Trophoblast cell (in vitro differentiated cells and primary cell): ENCODE data around the gene AUTS2.

Source experiments
- DNase-seq, 2 donors: peaks; one replicate each; pipeline ENCODE4 v3.0.0-alpha.2; 2016
- H2AFZ ChIP-seq: 2 replicates; pipeline ENCODE4 v1.6.1; 2013; ENCODE audit warnings: low read length, moderate library complexity, mild to moderate bottlenecking; ENCODE audit not compliant: insufficient read depth, poor library complexity
- H2AK5ac ChIP-seq: 2 replicates; pipeline ENCODE4 v1.6.1; 2013; ENCODE audit warnings: mild to moderate bottlenecking, low read length
- H2BK120ac ChIP-seq: 2 replicates; pipeline ENCODE4 v1.6.1; 2013; ENCODE audit warnings: low read length, mild to moderate bottlenecking, moderate library complexity; ENCODE audit not compliant: insufficient read depth, poor library complexity
- H2BK12ac ChIP-seq: 2 replicates; pipeline ENCODE4 v1.6.1; 2013; ENCODE audit warnings: mild to moderate bottlenecking, low read length, moderate library complexity
- H2BK5ac ChIP-seq: 2 replicates; pipeline ENCODE4 v1.6.1; 2013; ENCODE audit warnings: low read length, low read depth, moderate library complexity, mild to moderate bottlenecking; ENCODE audit not compliant: poor library complexity
- H3K14ac ChIP-seq: 2 replicates; pipeline ENCODE4 v1.6.1; 2013; ENCODE audit warnings: mild to moderate bottlenecking, low read length
- H3K18ac ChIP-seq: 2 replicates; pipeline ENCODE4 v1.6.1; 2013; ENCODE audit warnings: mild to moderate bottlenecking, low read length
- H3K23ac ChIP-seq: 2 replicates; pipeline ENCODE4 v1.6.1; 2013; ENCODE audit warnings: low read length
- H3K27ac ChIP-seq: 2 replicates; pipeline ENCODE4 v1.5.1; 2013; ENCODE audit warnings: low read depth, mild to moderate bottlenecking, inconsistent platforms, low read length, moderate library complexity
- H3K27me3 ChIP-seq: 2 replicates; pipeline ENCODE4 v1.6.1; 2013; ENCODE audit warnings: inconsistent platforms, mild to moderate bottlenecking, low read length, moderate library complexity; ENCODE audit not compliant: insufficient read depth
- H3K36me3 ChIP-seq, 2 experiments: 1 replicate in 1 of 2; 2 replicates in 1 of 2; pipeline ENCODE4 v1.6.1; 2013; ENCODE audit warnings: low read length in 2 of 2, mild to moderate bottlenecking in 2 of 2, moderate library complexity in 1 of 2; ENCODE audit not compliant: insufficient read depth in 2 of 2, control insufficient read depth in 1 of 2
- H3K4ac ChIP-seq: 2 replicates; pipeline ENCODE4 v1.6.1; 2013; ENCODE audit warnings: low read depth, mild to moderate bottlenecking, low read length, moderate library complexity
- H3K4me1 ChIP-seq, 2 experiments: 1 replicate in 1 of 2; 2 replicates in 1 of 2; pipeline ENCODE4 v1.6.1; 2013; ENCODE audit warnings: low read length in 2 of 2, mild to moderate bottlenecking in 2 of 2, moderate library complexity in 1 of 2; ENCODE audit not compliant: insufficient read depth in 2 of 2, control insufficient read depth in 1 of 2
- H3K4me2 ChIP-seq: 2 replicates; pipeline ENCODE4 v1.6.1; 2013; ENCODE audit warnings: inconsistent platforms, mild to moderate bottlenecking, low read length, moderate library complexity
- H3K4me3 ChIP-seq: 2 replicates; pipeline ENCODE4 v1.5.1; 2013; ENCODE audit warnings: mild to moderate bottlenecking, low read depth, low read length, inconsistent platforms
- H3K79me1 ChIP-seq: one replicate; pipeline ENCODE4 v1.6.1; 2013; ENCODE audit warnings: low read length
- H3K79me2 ChIP-seq: 2 replicates; pipeline ENCODE4 v1.6.1; 2013; ENCODE audit warnings: low read length, mild to moderate bottlenecking; ENCODE audit not compliant: control insufficient read depth, insufficient read depth, poor library complexity
- H3K9ac ChIP-seq: 2 replicates; pipeline ENCODE4 v1.6.1; 2013; ENCODE audit warnings: mild to moderate bottlenecking, low read length
- H3K9me3 ChIP-seq: 2 replicates; pipeline ENCODE4 v1.6.1; 2013; ENCODE audit warnings: low read depth, mild to moderate bottlenecking, control low read depth, inconsistent platforms, low read length; ENCODE audit not compliant: insufficient read depth
- H4K12ac ChIP-seq: 2 replicates; pipeline ENCODE4 v1.6.1; 2013; ENCODE audit warnings: low read depth, mild to moderate bottlenecking, low read length, moderate library complexity
- H4K8ac ChIP-seq: 2 replicates; pipeline ENCODE4 v1.6.1; 2013; ENCODE audit warnings: low read depth, mild to moderate bottlenecking, low read length, moderate library complexity
- H4K91ac ChIP-seq: one replicate; pipeline ENCODE4 v1.6.1; 2013; ENCODE audit warnings: low read depth, mild to moderate bottlenecking, low read length, moderate library complexity
- WGBS: extraction: QIAGEN DNeasy Blood & Tissue Kit; methylation state at CpG from one replicate; pipeline ENCODE4 v1.1.7; 2013; ENCODE audit warnings: missing lambda C conversion rate; ENCODE audit not compliant: insufficient read length, insufficient coverage; ENCODE audit errors: extremely low coverage; 5-methylcytosine and 5-hydroxymethylcytosine counted together

AUTS2 gene

GRCh38 chr7:70259502-70259901 lies 661.2 kb downstream of the AUTS2 start:
- no peak overlapping the region for H4K12ac ChIP-seq
- H3K9ac ChIP-seq: no peak overlapping the region
- no CpG with 5 or more reads among the region's 1 CpG for WGBS
- H4K8ac ChIP-seq: no peak overlapping the region
- no peaks in the 10 kb centered on the region for H3K79me1 ChIP-seq
- H3K27me3 ChIP-seq: no peaks in the 10 kb centered on the region
- H4K91ac ChIP-seq: no peak overlapping the region
- no peak overlapping the region for H2BK5ac ChIP-seq
- no peak overlapping the region for H2BK12ac ChIP-seq
- H2AFZ ChIP-seq: no peak overlapping the region
- DNase-seq: no peak
- H3K18ac ChIP-seq: no peak overlapping the region
- no peaks in the 10 kb centered on the region for H3K79me2 ChIP-seq
- H3K14ac ChIP-seq: no peak overlapping the region
- H3K9me3 ChIP-seq: no peaks in the 10 kb centered on the region
- no peak overlapping the region for H3K4ac ChIP-seq
- H2BK120ac ChIP-seq: no peak overlapping the region
- no peaks in the 10 kb centered on the region for H3K36me3 ChIP-seq
- H3K23ac ChIP-seq: no peak overlapping the region
- no peak overlapping the region for H3K4me2 ChIP-seq
- no peak overlapping the region for H3K4me3 ChIP-seq
- no peaks in the 10 kb centered on the region for H3K4me1 ChIP-seq
- no peak overlapping the region for H2AK5ac ChIP-seq
- H3K27ac ChIP-seq: no peak overlapping the region

- no peaks in the 10 kb centered on the region for H3K36me3 ChIP-seq
- H3K4me3 ChIP-seq: no peak overlapping the region
- H3K23ac ChIP-seq: no peak overlapping the region
- H3K18ac ChIP-seq: no peak overlapping the region
- H4K8ac ChIP-seq: no peak overlapping the region
- H3K79me2 ChIP-seq: no peaks in the 10 kb centered on the region
- no peak overlapping the region for H2AFZ ChIP-seq
- no peak overlapping the region for H4K12ac ChIP-seq
- no peaks in the 10 kb centered on the region for H3K79me1 ChIP-seq
- DNase-seq: no peak
- no peaks in the 10 kb centered on the region for H3K9me3 ChIP-seq
- no peaks in the 10 kb centered on the region for H3K4me1 ChIP-seq
- no peak overlapping the region for H3K4ac ChIP-seq
- H2BK5ac ChIP-seq: no peak overlapping the region
- H2BK120ac ChIP-seq: no peak overlapping the region
- H3K14ac ChIP-seq: no peak overlapping the region
- no peak overlapping the region for H3K27ac ChIP-seq
- no peak overlapping the region for H3K4me2 ChIP-seq
- H2BK12ac ChIP-seq: no peak overlapping the region
- no peaks in the 10 kb centered on the region for H3K27me3 ChIP-seq
- WGBS: no CpG with 5 or more reads among the region's 7 CpGs
- H4K91ac ChIP-seq: no peak overlapping the region
- no peak overlapping the region for H2AK5ac ChIP-seq
- no peak overlapping the region for H3K9ac ChIP-seq
Observed at GRCh38 chr7:70263471-70264255, 665.4 kb downstream of the AUTS2 start.

- Histone ChIP-seq H2AFZ (no peak overlapping the region), H3K79me1 (no peaks in the 10 kb centered on the region), H3K27me3 (no peaks in the 10 kb centered on the region), H4K12ac (no peak overlapping the region), H2BK120ac (no peak overlapping the region), H2BK5ac (no peak overlapping the region), H3K4ac (no peak overlapping the region), H3K4me1 (no peaks in the 10 kb centered on the region), H4K91ac (no peak overlapping the region), H3K18ac (no peak overlapping the region), H3K27ac (no peak overlapping the region), H2BK12ac (no peak overlapping the region), H3K4me3 (no peak overlapping the region), H3K9ac (no peak overlapping the region), H3K36me3 (no peaks in the 10 kb centered on the region), H2AK5ac (no peak overlapping the region), H3K14ac (no peak overlapping the region), H3K9me3 (no peaks in the 10 kb centered on the region), H3K23ac (no peak overlapping the region), H3K4me2 (no peak overlapping the region), H3K79me2 (no peaks in the 10 kb centered on the region), H4K8ac (no peak overlapping the region)
- no CpG with 5 or more reads among the region's 2 CpGs for WGBS
- DNase-seq: no peak
Observed at GRCh38 chr7:70266186-70266585, 667.9 kb downstream of the AUTS2 start.

GRCh38 chr7:70267381-70268120 lies 669.3 kb downstream of the AUTS2 start:
- Histone ChIP-seq H3K79me1 (no peaks in the 10 kb centered on the region), H2BK5ac (no peak overlapping the region), H3K9ac (no peak overlapping the region), H3K36me3 (no peaks in the 10 kb centered on the region), H3K9me3 (no peaks in the 10 kb centered on the region), H3K27ac (no peak overlapping the region), H2AFZ (no peak overlapping the region), H2BK120ac (no peak overlapping the region), H3K4me3 (no peak overlapping the region), H3K4ac (no peak overlapping the region), H2AK5ac (no peak overlapping the region), H3K4me1 (no peaks in the 10 kb centered on the region), H3K23ac (no peak overlapping the region), H3K27me3 (no peaks in the 10 kb centered on the region), H4K91ac (no peak overlapping the region), H3K4me2 (no peak overlapping the region), H3K14ac (no peak overlapping the region), H4K8ac (no peak overlapping the region), H3K18ac (no peak overlapping the region), H3K79me2 (no peaks in the 10 kb centered on the region), H4K12ac (no peak overlapping the region), H2BK12ac (no peak overlapping the region)
- no peak for DNase-seq
- WGBS: no CpG with 5 or more reads among the region's 5 CpGs
